HUES6 (cell line): ENCODE data around the gene DDR1.

Source experiments
- H3K27ac ChIP-seq: 2 replicates; pipeline ENCODE4 v1.7.0; 2013; ENCODE audit warnings: low read depth, mild to moderate bottlenecking, low read length, inconsistent platforms
- H3K27me3 ChIP-seq: 2 replicates; pipeline ENCODE4 v1.6.1; 2013; ENCODE audit warnings: low read length; ENCODE audit not compliant: control insufficient read depth, insufficient read depth
- H3K36me3 ChIP-seq: 2 replicates; pipeline ENCODE4 v1.6.1; 2013; ENCODE audit warnings: low read length; ENCODE audit not compliant: control insufficient read depth, insufficient read depth
- H3K4me1 ChIP-seq: 2 replicates; pipeline ENCODE4 v1.6.1; 2013; ENCODE audit warnings: low read length; ENCODE audit not compliant: control insufficient read depth, insufficient read depth
- H3K4me3 ChIP-seq: 2 replicates; pipeline ENCODE4 v1.5.1; 2013; ENCODE audit warnings: low read depth, low read length
- H3K9ac ChIP-seq: one replicate; pipeline ENCODE4 v1.6.1; 2013; ENCODE audit warnings: mild to moderate bottlenecking, low read length
- H3K9me3 ChIP-seq: 2 replicates; pipeline ENCODE4 v1.6.1; 2013; ENCODE audit warnings: low read depth, low read length; ENCODE audit not compliant: control insufficient read depth, insufficient read depth

DDR1 gene

GRCh38 chr6:30940361-30940986, 56.2 kb downstream of the DDR1 start, which contains the start of gene MUCL3:
Gene MUCL3 (plus strand): TSS chr6:30940973. CDS start chr6:30941000, 27 bp downstream.
- peaks cover 33% of the 10 kb centered on the region for H3K4me1 ChIP-seq
- H3K27me3 ChIP-seq: no peaks in the 10 kb centered on the region
- H3K4me3 ChIP-seq: no peak within 1 kb of the TSS
- no peaks in the 10 kb centered on the region for H3K9me3 ChIP-seq
- H3K36me3 ChIP-seq: no peaks in the 10 kb centered on the region
- no peak within 1 kb of the TSS for H3K27ac ChIP-seq
- H3K9ac ChIP-seq: no peak within 1 kb of the TSS

DNA sequence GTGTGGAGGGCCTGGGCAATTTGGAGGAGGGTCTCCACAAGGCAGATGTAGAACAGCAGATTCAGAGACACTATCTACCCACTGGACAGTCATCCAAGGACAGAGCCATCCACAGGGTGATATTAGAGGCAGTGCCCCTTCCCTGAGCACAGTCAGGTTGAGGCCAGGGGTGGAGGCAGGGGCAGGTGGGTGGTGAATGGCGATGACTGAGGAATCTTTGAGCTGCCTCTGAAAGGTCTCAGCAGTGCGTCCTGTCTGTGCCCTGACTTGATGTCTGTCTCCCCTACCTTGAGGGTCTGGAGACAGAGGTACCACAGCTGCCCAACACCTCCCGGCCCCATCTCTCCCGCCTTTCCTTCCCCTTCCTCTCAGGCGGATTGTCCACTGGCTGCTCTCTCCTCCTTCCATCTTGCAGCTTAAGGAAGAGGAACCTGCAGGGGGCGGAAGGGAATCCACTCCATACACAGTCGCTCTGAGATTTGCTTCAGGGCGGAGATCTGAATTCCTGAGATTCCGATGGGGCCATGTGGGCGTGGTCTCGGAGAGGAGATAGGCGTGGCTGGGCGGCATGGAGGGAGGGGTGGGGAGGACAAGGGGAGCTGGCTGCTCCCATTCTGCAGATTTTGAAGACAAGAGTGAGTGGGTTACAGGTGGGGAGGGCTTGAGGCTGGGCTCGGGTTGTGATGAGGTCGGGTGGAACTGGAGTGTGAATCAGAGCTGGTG, 58.2 kb downstream of the DDR1 start:
- Histone ChIP-seq H3K4me1 (peaks cover 31% of the 10 kb centered on the region), H3K27ac (peak overlapping the region; percentile 22; the same call in 1 of the 2 replicates), H3K9ac (peak overlapping the region; percentile 23), H3K9me3 (no peaks in the 10 kb centered on the region), H3K4me3 (peak overlapping the region; percentile 41), H3K36me3 (no peaks in the 10 kb centered on the region), H3K27me3 (no peaks in the 10 kb centered on the region)

- no peak overlapping the region for H3K27ac ChIP-seq
Observed at GRCh38 chr6:30944051-30944450, 59.7 kb downstream of the DDR1 start.

GRCh38 chr6:30945281-30945680, 61.0 kb downstream of the DDR1 start:
- Histone ChIP-seq H3K27ac (no peak overlapping the region), H3K36me3 (no peaks in the 10 kb centered on the region), H3K9me3 (no peaks in the 10 kb centered on the region), H3K9ac (no peak overlapping the region), H3K27me3 (no peaks in the 10 kb centered on the region), H3K4me1 (peaks cover 22% of the 10 kb centered on the region), H3K4me3 (no peak overlapping the region)

More at GRCh38 chr6:30944051-30944450, 59.7 kb downstream of the DDR1 start:
- Histone ChIP-seq H3K4me1 (peaks cover 26% of the 10 kb centered on the region), H3K27me3 (no peaks in the 10 kb centered on the region), H3K9ac (no peak overlapping the region), H3K9me3 (no peaks in the 10 kb centered on the region), H3K4me3 (no peak overlapping the region), H3K36me3 (no peaks in the 10 kb centered on the region)

- no peak overlapping the region for H3K4me3 ChIP-seq
- H3K27me3 ChIP-seq: peaks cover 10% of the 10 kb centered on the region; the same call in 1 of the 2 replicates
Observed at GRCh38 chr6:30947231-30947630, 62.9 kb downstream of the DDR1 start.

GRCh38 chr6:30948811-30949210, 64.5 kb downstream of the DDR1 start:
- Histone ChIP-seq H3K9me3 (peaks cover 4% of the 10 kb centered on the region; the same call in 1 of the 2 replicates), H3K36me3 (no peaks in the 10 kb centered on the region), H3K4me3 (no peak overlapping the region), H3K4me1 (peaks cover 4% of the 10 kb centered on the region; the same call in 1 of the 2 replicates), H3K27ac (no peak overlapping the region), H3K27me3 (peaks cover 21% of the 10 kb centered on the region; the same call in 1 of the 2 replicates), H3K9ac (no peak overlapping the region)

More at GRCh38 chr6:30947231-30947630, 62.9 kb downstream of the DDR1 start:
- H3K36me3 ChIP-seq: no peaks in the 10 kb centered on the region
- no peak overlapping the region for H3K27ac ChIP-seq
- H3K9ac ChIP-seq: no peak overlapping the region
- H3K4me1 ChIP-seq: peaks cover 13% of the 10 kb centered on the region
- H3K9me3 ChIP-seq: peaks cover 4% of the 10 kb centered on the region; the same call in 1 of the 2 replicates
